GM19035 (cell line): Measurements from ENCODE around the gene SLC38A9.
A peak's percentile ranks its signal among the peaks of the same experiment; 100 is the strongest.
"Not testable (repeated sequence)": the region's sequence is repeated elsewhere in the genome, so short reads cannot be mapped to it uniquely, and the experiment has no call there.

Source experiments
- ATAC-seq: cut with Tn5 transposase; IDR thresholded peaks from one replicate; pipeline ENCODE4 v1.9.1; 2021; ENCODE audit not compliant: unreplicated experiment

Gene SLC38A9

GRCh38 chr5:55712023-55712859 is at the start of gene SLC38A9:
Gene SLC38A9 (minus strand): TSS chr5:55712324. CDS start chr5:55697958, 14,366 bp downstream.
- peak; percentile 100 for ATAC-seq

DNA sequence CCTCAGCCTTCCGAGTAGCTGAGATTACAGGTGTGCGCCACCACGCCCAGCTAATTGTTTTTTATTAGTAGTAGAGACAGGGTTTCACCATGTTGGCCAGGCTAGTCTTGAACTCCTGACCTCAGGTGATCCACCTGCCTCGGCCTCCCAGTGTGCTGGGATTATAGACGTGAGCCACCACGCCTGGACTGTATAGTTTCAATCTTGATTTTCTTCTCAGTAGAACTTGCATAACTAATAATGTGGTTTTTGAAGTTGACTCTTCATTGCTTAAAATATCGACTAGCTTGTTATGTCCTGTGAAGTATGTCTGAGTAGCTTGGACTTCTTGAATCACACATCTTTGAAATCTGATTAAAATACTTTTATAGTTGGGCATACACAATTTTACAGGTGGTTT is 49.6 kb upstream of the SLC38A9 start:
- ATAC-seq = not testable (repeated sequence)

- no peak for ATAC-seq
These were observed 46.6 kb upstream of the SLC38A9 start for GRCh38 chr5:55758714-55759113.

DNA sequence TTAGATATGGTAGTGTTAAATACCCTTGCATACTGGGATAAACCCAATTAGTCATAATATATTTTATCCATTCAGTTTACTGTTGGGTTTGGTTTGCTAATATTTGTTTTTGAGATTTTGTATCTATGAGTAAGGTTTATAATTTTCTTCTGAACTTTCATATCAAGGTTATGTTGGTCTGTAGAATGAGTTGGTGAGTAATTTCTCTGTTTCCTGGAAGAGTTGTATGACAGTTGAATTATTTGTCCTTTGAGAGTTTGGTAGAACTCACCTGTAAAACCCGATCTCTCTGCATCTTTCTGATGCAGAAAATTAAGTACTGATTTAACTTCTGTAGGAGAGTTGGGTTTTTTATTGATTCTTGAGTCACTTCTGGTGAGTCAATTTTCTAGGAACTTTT is 46.1 kb upstream of the SLC38A9 start:
- no peak for ATAC-seq

- ATAC-seq = no peak
These were observed 38.4 kb upstream of the SLC38A9 start for GRCh38 chr5:55750499-55750898.

DNA sequence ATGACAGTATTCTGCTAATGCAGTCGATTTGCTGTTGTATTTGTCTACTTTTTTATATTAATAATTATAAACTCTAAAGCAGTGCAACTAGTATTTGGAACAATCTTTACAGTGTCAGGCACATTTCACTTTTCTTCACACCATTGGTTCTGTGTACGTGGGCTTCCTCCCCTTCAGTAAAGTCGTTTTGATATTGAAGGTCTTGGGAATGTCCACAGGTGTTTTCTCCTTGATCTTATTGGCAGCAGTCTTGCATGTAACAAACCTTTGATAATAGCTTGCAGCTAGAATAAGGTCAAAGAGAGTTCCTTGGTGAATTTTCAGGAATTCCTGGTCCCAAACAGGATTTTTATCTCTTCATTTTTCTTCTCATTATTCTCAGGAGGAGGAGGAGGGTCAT is 37.9 kb upstream of the SLC38A9 start:
- no peak for ATAC-seq

GRCh38 chr5:55749387-55749786 is 37.3 kb upstream of the SLC38A9 start:
- no peak for ATAC-seq

GRCh38 chr5:55747778-55748318 is 35.7 kb upstream of the SLC38A9 start:
- ATAC-seq = no peak

DNA sequence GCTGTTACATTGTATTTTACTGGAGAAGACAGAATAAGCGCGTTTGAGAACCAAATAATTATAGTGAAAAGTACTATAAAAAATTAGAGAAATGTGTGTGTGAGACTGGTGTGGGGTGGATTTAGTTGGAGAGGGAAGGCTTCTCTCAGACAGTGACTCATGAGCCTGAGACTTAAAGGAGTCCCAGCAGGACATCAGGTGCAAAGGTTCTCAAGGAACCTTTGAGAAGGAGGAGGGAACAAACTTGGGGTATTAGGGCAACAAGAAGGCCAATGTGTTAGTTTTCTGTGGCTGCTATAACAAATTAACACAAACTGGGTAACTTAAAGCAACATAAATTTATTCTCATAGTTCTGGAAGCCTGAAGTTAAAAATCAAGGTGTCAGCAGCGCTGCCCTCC is 30.7 kb upstream of the SLC38A9 start:
- ATAC-seq = no peak

DNA sequence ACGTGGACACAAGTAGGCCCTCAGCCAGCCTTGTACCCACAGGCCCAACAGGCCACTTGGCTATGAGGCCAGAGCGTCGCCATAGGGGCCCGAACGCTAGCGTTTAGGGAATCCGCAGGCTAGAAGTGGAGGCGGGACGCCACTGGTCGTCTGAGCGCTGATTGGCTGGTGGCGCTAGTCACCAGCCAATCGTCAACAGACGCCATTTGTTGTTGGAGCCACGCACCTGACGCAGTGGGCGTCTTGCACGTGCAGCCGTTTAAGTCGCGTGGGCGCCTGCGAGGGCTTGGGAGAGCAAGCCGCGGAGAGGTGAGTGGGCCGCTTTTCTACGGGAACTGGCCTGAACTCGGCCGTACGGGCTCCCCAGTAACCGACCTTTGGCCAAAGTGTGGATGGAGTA is 25.7 kb upstream of the SLC38A9 start, which contains the start of gene DDX4:
DDX4 (plus strand) TSS at position 269 of the 400 bp plus-strand sequence. CDS start 903 bp downstream, outside the sequence.
- no peak for ATAC-seq

DNA sequence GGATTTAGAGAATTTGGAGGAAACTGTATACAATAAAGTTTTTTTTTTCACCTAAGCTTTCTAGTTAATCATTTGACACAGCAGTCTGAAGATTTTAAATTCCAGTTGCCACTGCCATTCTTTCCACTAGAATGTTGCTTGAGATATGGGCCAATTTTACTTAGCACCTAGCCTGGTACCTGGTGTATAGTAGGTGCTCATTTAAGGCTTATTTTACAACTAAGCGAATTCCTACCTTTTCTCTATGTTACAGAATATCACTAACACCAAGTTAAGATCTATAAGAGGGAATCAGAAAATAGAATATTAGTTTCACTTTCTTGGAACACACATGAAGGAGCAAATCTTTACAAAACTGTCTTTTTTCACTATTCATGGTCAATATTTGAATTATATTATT is 22.5 kb upstream of the SLC38A9 start:
- ATAC-seq = no peak

DNA sequence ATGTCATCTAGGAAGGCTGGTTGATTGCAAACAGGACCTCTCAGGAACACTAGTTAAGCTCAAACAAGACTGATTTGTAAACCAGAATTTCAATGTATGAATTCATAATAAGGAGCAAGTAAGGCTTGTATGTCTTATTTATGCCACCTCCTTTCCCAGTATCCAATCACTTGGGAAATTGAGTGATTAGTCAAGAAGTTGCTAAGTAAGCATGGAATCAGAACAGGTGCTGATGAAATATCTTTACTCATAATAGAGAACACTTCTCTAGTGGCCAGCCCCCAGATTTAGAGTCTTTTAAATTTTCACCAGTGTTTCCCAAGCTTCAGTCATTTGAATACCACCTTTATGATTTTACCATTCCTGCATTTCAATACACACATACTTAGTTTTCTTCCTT is 20.5 kb upstream of the SLC38A9 start:
- ATAC-seq = no peak

GRCh38 chr5:55731848-55732247 is 19.7 kb upstream of the SLC38A9 start:
- ATAC-seq = no peak

DNA sequence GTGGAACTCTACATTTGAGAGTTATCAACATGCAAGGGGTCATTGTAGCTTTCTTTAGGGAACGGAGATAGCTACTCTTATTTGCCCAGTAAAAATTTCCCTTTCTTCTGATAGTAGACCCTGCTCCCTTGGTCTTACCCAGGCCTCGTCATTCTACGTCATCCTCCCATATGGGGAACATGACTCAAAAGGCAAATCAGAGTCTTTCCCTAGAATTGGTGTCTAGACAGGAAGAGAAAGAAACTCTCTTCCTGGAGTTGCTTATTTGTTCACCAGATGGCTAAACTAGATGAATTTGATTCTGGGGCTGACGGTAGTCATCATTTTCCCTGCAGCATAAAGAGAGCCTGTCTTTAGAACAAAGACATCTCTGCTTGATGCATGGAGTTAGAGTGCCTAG is 12.2 kb upstream of the SLC38A9 start:
- ATAC-seq = no peak

DNA sequence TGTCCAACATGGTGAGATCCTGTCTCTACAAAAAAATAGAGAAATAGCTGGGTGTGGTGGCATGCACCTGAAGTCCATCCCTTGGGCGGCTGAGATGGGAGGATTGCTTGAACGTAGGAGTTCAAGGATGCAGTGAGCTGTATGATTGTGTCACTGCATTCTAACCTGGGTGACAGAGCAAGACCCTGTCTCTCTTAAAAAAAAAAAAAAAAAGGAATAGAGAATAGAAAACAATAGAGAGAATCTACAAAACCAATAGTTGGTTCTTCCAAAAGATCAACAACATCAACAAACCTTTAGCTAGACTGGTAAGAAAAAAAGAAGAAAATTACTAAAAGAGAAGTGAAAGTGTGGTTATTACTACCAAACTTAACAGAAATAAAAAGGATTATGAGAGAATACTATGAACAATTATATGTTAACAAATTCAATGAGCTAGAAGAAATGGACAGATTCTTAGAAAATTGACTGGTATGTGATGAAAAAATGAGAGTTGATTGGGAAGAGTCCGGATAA is 8.1 kb upstream of the SLC38A9 start:
- no peak for ATAC-seq

GRCh38 chr5:55719026-55719425 is 6.9 kb upstream of the SLC38A9 start:
- ATAC-seq = not testable (repeated sequence)

DNA sequence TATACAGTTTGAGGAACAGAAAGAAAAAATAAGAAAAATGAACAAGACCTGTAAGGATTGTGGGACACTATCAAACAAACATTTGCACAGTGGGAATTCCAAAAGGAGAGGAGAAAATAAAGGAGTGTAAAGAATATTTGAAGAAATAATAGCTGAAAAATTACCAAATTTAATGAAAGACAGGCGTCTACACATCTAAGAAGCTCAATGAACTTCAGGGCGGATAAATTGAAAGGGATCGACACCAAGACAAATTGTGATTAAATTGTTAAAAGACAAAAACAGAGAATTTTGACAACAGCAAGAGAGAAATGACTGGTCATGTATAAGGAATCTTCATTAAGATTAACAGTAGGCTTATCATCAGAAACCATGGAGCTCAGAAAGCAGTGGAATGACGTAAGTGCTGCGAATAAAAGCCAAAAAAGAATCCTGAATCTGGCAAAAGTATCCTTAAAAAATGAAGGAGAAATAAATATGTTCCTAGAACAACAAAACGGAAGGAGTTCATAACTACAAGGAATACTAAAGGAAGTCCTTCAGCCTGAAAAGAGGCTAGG is 3.5 kb upstream of the SLC38A9 start:
- no peak for ATAC-seq

GRCh38 chr5:55714749-55715148 is 2.6 kb upstream of the SLC38A9 start:
- ATAC-seq = no peak

- ATAC-seq = no peak
These were observed 2.2 kb upstream of the SLC38A9 start for GRCh38 chr5:55714339-55714738.

GRCh38 chr5:55713871-55714270 is 1.7 kb upstream of the SLC38A9 start:
- ATAC-seq = no peak

DNA sequence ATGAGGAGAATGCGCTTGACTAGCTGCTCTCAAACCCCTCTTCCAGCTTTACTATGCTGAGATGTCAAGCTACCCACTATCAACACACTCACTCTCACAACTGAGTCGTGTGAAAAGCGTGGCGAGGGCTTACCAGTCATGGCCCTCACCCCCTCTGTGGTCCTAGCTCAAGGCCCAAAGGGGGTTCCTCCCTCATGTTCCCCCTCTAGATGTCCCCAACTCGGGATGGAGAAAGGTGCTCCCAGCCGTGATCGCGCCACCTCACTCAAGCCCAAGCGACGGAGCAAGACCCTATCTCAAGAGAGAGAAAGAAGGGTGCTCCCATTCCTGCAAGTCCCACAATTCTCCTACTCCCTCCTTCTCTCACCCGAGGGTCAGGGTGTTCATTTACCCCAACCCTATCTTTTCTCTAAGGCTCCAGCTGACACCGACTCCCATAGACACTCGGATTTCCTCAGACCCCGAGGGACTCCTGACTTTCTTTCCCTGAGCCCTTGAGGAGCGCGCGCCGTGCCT is 559 bp downstream of the SLC38A9 start:
- no peak for ATAC-seq

DNA sequence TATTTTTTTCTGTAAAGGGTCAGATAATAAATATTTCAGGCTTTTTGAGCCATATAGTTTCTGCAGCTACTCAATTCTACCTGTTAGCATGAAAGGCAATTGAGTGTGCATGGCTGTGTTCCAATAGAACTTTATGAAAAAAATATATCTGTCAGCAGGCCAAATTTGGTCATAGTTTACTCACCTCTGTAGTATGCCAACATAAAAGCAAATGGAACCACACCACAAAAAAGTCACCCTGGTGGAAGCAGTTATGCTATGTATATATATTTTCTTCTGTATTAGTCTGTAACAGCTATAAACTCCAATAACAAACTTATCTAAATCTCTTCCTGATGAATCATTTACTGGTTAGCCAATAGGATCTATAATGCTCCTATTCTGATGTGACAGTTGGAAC is 3.4 kb downstream of the SLC38A9 start:
- no peak for ATAC-seq
